ENCODE data around the gene PMVK. TPM values are rescaled to one million over a fixed set of nuclear protein-coding genes. Genes with fewer than 3 reads are reported as not detected.

PMVK gene
- total and polyA plus RNA-seq, 2 donors (not counting 1 experiment from before 2014, with no cell fraction given) = 10.1 to 25.1 TPM

GRCh38 chr1:154944401-154945159 lies 8.1 kb upstream of the PMVK start:
- Histone ChIP-seq H3K9me3 (ENCODE audit: control insufficient read depth, insufficient read depth, low read depth, low read length) (no peaks in the 10 kb centered on the region), H3K4me1 (ENCODE audit: control insufficient read depth, extremely low read depth, insufficient read depth, low read length) (no peaks in the 10 kb centered on the region), H3K4me2 (ENCODE audit: extremely low read depth, insufficient read depth, low read length) (no peak overlapping the region), H3K27ac (ENCODE audit: insufficient read depth, low read length) (no peak overlapping the region), H4K20me1 (ENCODE audit: control insufficient read depth, extremely low read depth, insufficient read depth, low read length) (no peaks in the 10 kb centered on the region), H3K4me3 (replicated peaks in 1 of 4; ENCODE audit: control extremely low read depth in 1 of 4, insufficient read depth in 1 of 4, low read depth in 3 of 4, low read length in 4 of 4) (no peak overlapping the region), H3K27me3 (ENCODE audit: control insufficient read depth, insufficient read depth, low read length) (no peaks in the 10 kb centered on the region), H3K79me2 (ENCODE audit: control insufficient read depth, insufficient read depth, low read length) (no peaks in the 10 kb centered on the region), H3K36me3 (ENCODE audit: control insufficient read depth, insufficient read depth, low read length) (no peaks in the 10 kb centered on the region), H2AFZ (ENCODE audit: low read length) (no peak overlapping the region), H3K9ac (ENCODE audit: insufficient read depth, low read length) (peak overlapping the region; percentile 1)
- peak in 1 of 2 donors; percentile 34 for DNase-seq (ENCODE audit: low read depth in 2 of 2)
- TF ChIP-seq EZH2 (IDR thresholded peaks at IDR 0.05; ENCODE audit: low read length, missing control alignments) = no peak
- TF ChIP-seq, protein P1, sequence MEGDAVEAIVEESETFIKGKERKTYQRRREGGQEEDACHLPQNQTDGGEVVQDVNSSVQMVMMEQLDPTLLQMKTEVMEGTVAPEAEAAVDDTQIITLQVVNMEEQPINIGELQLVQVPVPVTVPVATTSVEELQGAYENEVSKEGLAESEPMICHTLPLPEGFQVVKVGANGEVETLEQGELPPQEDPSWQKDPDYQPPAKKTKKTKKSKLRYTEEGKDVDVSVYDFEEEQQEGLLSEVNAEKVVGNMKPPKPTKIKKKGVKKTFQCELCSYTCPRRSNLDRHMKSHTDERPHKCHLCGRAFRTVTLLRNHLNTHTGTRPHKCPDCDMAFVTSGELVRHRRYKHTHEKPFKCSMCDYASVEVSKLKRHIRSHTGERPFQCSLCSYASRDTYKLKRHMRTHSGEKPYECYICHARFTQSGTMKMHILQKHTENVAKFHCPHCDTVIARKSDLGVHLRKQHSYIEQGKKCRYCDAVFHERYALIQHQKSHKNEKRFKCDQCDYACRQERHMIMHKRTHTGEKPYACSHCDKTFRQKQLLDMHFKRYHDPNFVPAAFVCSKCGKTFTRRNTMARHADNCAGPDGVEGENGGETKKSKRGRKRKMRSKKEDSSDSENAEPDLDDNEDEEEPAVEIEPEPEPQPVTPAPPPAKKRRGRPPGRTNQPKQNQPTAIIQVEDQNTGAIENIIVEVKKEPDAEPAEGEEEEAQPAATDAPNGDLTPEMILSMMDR (conservative IDR thresholded peaks at IDR 0.05 in 1 of 2, IDR thresholded peaks at IDR 0.05 in 1 of 2; ENCODE audit: low read depth in 1 of 2, low read length in 2 of 2) = no peak

DNA sequence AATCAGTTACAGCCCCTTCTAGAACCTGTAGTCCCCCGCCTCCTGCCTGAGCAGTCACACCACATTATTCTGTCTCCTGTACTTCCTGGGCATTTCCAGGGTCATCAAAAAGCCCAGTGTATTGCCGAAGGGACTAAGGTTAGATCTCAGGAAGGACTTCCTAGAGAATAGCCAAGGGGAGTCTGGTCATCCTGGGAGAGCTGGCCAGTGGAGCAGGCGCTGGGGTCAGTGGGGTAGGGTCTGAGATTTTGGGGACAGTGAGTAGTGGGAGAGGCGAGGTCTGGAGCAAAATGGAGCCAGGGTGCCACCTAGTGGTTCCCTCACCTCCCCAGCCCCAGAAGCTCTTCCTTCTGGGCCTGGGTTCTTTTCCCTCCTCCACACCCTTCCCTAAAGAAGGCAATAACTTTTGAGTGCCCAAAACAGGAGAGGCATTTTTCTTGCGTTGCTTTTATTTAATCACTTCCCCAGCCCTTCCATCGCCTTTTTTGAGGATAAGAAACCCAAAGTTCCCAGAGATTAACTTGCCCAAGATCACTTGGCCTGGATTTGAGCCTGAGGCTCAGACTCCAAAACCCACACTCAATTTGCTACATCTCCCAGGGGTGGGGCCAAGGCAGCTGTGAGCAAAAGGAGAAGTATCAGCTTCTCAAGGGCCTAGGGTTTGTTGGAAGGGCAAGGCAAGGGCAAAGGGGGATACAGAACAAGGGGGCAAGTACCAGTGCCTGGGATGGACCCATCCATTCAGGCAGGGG lies 7.3 kb upstream of the PMVK start:
- Histone ChIP-seq H3K4me3 (replicated peaks in 1 of 4; ENCODE audit: control extremely low read depth in 1 of 4, insufficient read depth in 1 of 4, low read depth in 3 of 4, low read length in 4 of 4) (no peak overlapping the region), H4K20me1 (ENCODE audit: control insufficient read depth, extremely low read depth, insufficient read depth, low read length) (no peaks in the 10 kb centered on the region), H2AFZ (ENCODE audit: low read length) (no peak overlapping the region), H3K4me2 (ENCODE audit: extremely low read depth, insufficient read depth, low read length) (no peak overlapping the region), H3K4me1 (ENCODE audit: control insufficient read depth, extremely low read depth, insufficient read depth, low read length) (no peaks in the 10 kb centered on the region), H3K36me3 (ENCODE audit: control insufficient read depth, insufficient read depth, low read length) (no peaks in the 10 kb centered on the region), H3K9ac (ENCODE audit: insufficient read depth, low read length) (peak overlapping the region; percentile 1), H3K27ac (ENCODE audit: insufficient read depth, low read length) (no peak overlapping the region), H3K79me2 (ENCODE audit: control insufficient read depth, insufficient read depth, low read length) (no peaks in the 10 kb centered on the region), H3K9me3 (ENCODE audit: control insufficient read depth, insufficient read depth, low read depth, low read length) (no peaks in the 10 kb centered on the region), H3K27me3 (ENCODE audit: control insufficient read depth, insufficient read depth, low read length) (no peaks in the 10 kb centered on the region)
- DNase-seq (ENCODE audit: low read depth in 2 of 2) = peak in 1 of 2 donors; percentile 31
- TF ChIP-seq, protein P1 (conservative IDR thresholded peaks at IDR 0.05 in 1 of 2, IDR thresholded peaks at IDR 0.05 in 1 of 2; ENCODE audit: low read depth in 1 of 2, low read length in 2 of 2) = peak; percentile 69 to 80
- no peak for TF ChIP-seq EZH2 (IDR thresholded peaks at IDR 0.05; ENCODE audit: low read length, missing control alignments)

DNA sequence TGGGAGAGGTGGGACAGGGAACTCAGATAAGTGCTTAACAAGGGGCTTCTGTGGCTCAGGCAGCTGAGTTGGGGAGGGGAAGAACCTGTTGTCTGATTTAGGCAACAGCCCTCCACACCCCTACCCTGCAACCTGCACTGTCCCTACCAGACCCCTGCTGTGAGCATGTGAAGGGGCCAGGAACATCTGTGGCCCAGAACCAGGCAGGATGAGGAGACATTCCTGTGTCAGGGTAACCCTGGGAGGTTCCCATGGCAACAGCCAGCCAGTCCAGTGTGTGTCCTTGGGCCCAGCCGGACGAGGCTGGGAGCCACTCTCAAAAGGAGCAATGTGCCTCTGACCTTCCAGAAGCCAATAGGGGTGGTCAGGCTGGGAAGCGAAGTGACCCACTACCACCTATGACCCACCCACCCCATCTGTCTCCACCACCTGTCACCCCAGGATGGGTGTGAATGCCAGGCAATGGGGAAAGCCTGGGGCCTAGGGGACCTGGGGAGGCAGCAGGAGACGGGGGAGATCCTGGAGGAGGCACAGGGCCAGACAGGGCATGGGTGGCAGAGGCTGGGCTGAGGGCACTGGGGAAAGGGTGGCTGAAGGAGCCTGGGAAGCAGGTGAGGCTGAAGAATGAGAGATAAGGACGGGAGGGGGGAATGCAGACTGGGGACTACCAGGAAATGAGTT lies 5.0 kb upstream of the PMVK start:
- no peak for DNase-seq (ENCODE audit: low read depth in 2 of 2)
- no peaks in the 10 kb centered on the region for H3K79me2 ChIP-seq (ENCODE audit: control insufficient read depth, insufficient read depth, low read length)
- no peak overlapping the region for H2AFZ ChIP-seq (ENCODE audit: low read length)
- H3K9ac ChIP-seq (ENCODE audit: insufficient read depth, low read length) = no peak overlapping the region
- H3K27ac ChIP-seq (ENCODE audit: insufficient read depth, low read length) = no peak overlapping the region
- H3K9me3 ChIP-seq (ENCODE audit: control insufficient read depth, insufficient read depth, low read depth, low read length) = no peaks in the 10 kb centered on the region
- H3K27me3 ChIP-seq (ENCODE audit: control insufficient read depth, insufficient read depth, low read length) = no peaks in the 10 kb centered on the region
- no peak for TF ChIP-seq EZH2 (IDR thresholded peaks at IDR 0.05; ENCODE audit: low read length, missing control alignments)
- TF ChIP-seq, protein P1 (conservative IDR thresholded peaks at IDR 0.05 in 1 of 2, IDR thresholded peaks at IDR 0.05 in 1 of 2; ENCODE audit: low read depth in 1 of 2, low read length in 2 of 2) = no peak
- no peaks in the 10 kb centered on the region for H4K20me1 ChIP-seq (ENCODE audit: control insufficient read depth, extremely low read depth, insufficient read depth, low read length)
- H3K4me2 ChIP-seq (ENCODE audit: extremely low read depth, insufficient read depth, low read length) = no peak overlapping the region
- H3K36me3 ChIP-seq (ENCODE audit: control insufficient read depth, insufficient read depth, low read length) = no peaks in the 10 kb centered on the region
- peaks cover 2% of the 10 kb centered on the region for H3K4me1 ChIP-seq (ENCODE audit: control insufficient read depth, extremely low read depth, insufficient read depth, low read length)
- no peak overlapping the region for H3K4me3 ChIP-seq (replicated peaks in 1 of 4; ENCODE audit: control extremely low read depth in 1 of 4, insufficient read depth in 1 of 4, low read depth in 3 of 4, low read length in 4 of 4)
